K562 (cell line): ENCODE data around the gene AP1AR. TPM values are rescaled to one million over a fixed set of nuclear protein-coding genes. Genes with fewer than 3 reads are reported as not detected.

ENCODE experiments used
- ATF3 ChIP-seq, 2 experiments: fragments of 450-650 bp in 1 of 2; sonication (generic) in 1 of 2; formaldehyde crosslinking in 1 of 2; IDR thresholded peaks in 1 of 2; conservative IDR thresholded peaks in 1 of 2; 2 replicates each; pipeline versions ENCODE4 v1.6.1 to v1.8.1; 2016 to 2023; ENCODE audit warnings: mild to moderate bottlenecking in 2 of 2, moderate library complexity in 2 of 2, inconsistent platforms in 1 of 2, missing genetic modification reagents in 1 of 2
- FOXP1 ChIP-seq: sonication (generic); formaldehyde crosslinking; IDR thresholded peaks from 2 replicates; pipeline ENCODE4 v1.8.0; 2022; ENCODE audit warnings: mild to moderate bottlenecking, missing genetic modification reagents
- MYC ChIP-seq, 2 experiments: fragments of 250-450 bp in 1 of 2; sonication (Bioruptor Pico) in 1 of 2; IDR thresholded peaks; 2 replicates each; pipeline versions ENCODE4 v1.5.1 to v1.6.1; 2012 to 2021; ENCODE audit warnings: low read depth in 2 of 2, borderline replicate concordance in 1 of 2, improper control_type of control experiment in 1 of 2, low read length in 1 of 2, mild to moderate bottlenecking in 1 of 2, moderate library complexity in 1 of 2
- RCOR1 ChIP-seq, 2 experiments: IDR thresholded peaks; 2 replicates each; pipeline ENCODE4 v1.6.1; 2012; ENCODE audit warnings: low read depth in 2 of 2, low read length in 2 of 2, borderline replicate concordance in 1 of 2, improper control_type of control experiment in 1 of 2
- ZBTB12 ChIP-seq: fragments of 250-450 bp; sonication (Bioruptor Pico); IDR thresholded peaks from 2 replicates; pipeline ENCODE4 v1.4.0; 2020
- ZNF76 ChIP-seq: fragments of 250-450 bp; sonication (Bioruptor Pico); IDR thresholded peaks from 2 replicates; pipeline ENCODE4 v1.4.0; 2020; ENCODE audit warnings: mild to moderate bottlenecking, moderate library complexity, borderline replicate concordance
- polyA plus RNA-seq, 8 experiments: library from polyadenylated mRNA; depleted of rRNA in 4 of 8; stranded (reverse) in 5 of 8; unstranded in 3 of 8; fragments of >200 nt; fragmentation: Nextera tagmentation in 2 of 8; fragmentation: Illumina TruSeq in 1 of 8; extraction: Ambion mirVana in 2 of 8; extraction: Trizol in 1 of 8; gene quantifications; 2 replicates each; pipeline versions ENCODE4 v1.2.1 to v1.2.3, GENCODE V29; 2011 to 2014; ENCODE audit warnings: inconsistent platforms in 1 of 8, missing spikeins in 1 of 8
- total RNA-seq, 7 experiments: library from RNA; depleted of rRNA in 6 of 7; stranded (reverse); fragments of >200 nt in 6 of 7; fragmentation: Illumina TruSeq in 2 of 7; extraction: Trizol in 2 of 7; gene quantifications; 2 replicates each; pipeline versions ENCODE4 v1.2.1 to v1.2.3, GENCODE V29; 2011 to 2021; ENCODE audit warnings: low replicate concordance in 1 of 7

Gene AP1AR
- total and polyA plus RNA-seq, 9 of the 15 experiments (the other 6 are each of a cell fraction or from before 2014, with no cell fraction given), result 2.6 to 20.7 (median 12.2) TPM

- TF ChIP-seq ZNF76 (no peak), RCOR1 (IDR thresholded peaks at IDR 0.05; ENCODE audit: borderline replicate concordance in 1 of 2, low read depth in 2 of 2, low read length in 2 of 2) (no peak), FOXP1 (CRISPR knock-in tag) (no peak), MYC (IDR thresholded peaks at IDR 0.05; ENCODE audit: low read depth, low read length) (no peak), MYC (CRISPR knock-in tag; IDR thresholded peaks at IDR 0.05; ENCODE audit: borderline replicate concordance, low read depth) (no peak), ATF3 (IDR thresholded peaks at IDR 0.05) (peak; percentile 16; the same call in 1 of the 2 replicates), ATF3 (CRISPR knock-in tag; conservative IDR thresholded peaks at IDR 0.05) (no peak), ZBTB12 (CRISPR knock-in tag) (no peak)
Observed at GRCh38 chr4:112290341-112290740, 58.8 kb downstream of the AP1AR start (continued).
